SU-DHL-6 (cell line): Measurements from ENCODE around the gene GAREM1.

Source experiments
- H2AFZ ChIP-seq: fragments of 200-600 bp; sonication (generic); 2 replicates; pipeline ENCODE4 v1.6.1; 2014; ENCODE audit warnings: low read depth, mild to moderate bottlenecking, moderate library complexity, mixed read lengths, antibody characterized with exemption, low read length; ENCODE audit not compliant: severe bottlenecking
- H3F3A ChIP-seq: fragments of 200-600 bp; shearing (Covaris generic); 2 replicates; pipeline ENCODE4 v1.6.0; 2016; ENCODE audit warnings: antibody characterized with exemption, mild to moderate bottlenecking; ENCODE audit not compliant: insufficient read depth
- H3K27ac ChIP-seq: fragments of 200-600 bp; sonication (generic); 2 replicates; pipeline ENCODE4 v1.5.1; 2016; ENCODE audit warnings: low read depth, mild to moderate bottlenecking, low read length, moderate library complexity, mixed read lengths
- H3K27me3 ChIP-seq: fragments of 200-600 bp; sonication (generic), shearing (Covaris generic); 2 replicates; pipeline ENCODE4 v1.6.0; 2014; ENCODE audit warnings: mild to moderate bottlenecking, low read length
- H3K36me3 ChIP-seq: fragments of 200-600 bp; sonication (generic); 2 replicates; pipeline ENCODE4 v1.6.1; 2014; ENCODE audit warnings: mild to moderate bottlenecking, low read length, mixed read lengths
- H3K4me2 ChIP-seq: fragments of 300-600, 200-600 bp; shearing (Covaris generic), sonication (generic); 2 replicates; pipeline ENCODE4 v1.6.0; 2014; ENCODE audit warnings: low read length, low read depth, mild to moderate bottlenecking; ENCODE audit not compliant: poor library complexity, severe bottlenecking
- H3K4me3 ChIP-seq: fragments of 200-600 bp; sonication (generic); 2 replicates; pipeline ENCODE4 v1.5.1; 2014; ENCODE audit warnings: antibody characterized with exemption, low read length, mild to moderate bottlenecking, mixed read lengths; ENCODE audit not compliant: insufficient read depth, poor library complexity, severe bottlenecking
- H3K79me2 ChIP-seq: fragments of 200-600 bp; sonication (generic); 2 replicates; pipeline ENCODE4 v1.6.1; 2014; ENCODE audit warnings: mild to moderate bottlenecking, low read length, moderate library complexity; ENCODE audit not compliant: insufficient read depth
- H3K9ac ChIP-seq: fragments of 200-600 bp; sonication (generic); 2 replicates; pipeline ENCODE4 v1.7.0; 2014; ENCODE audit warnings: mild to moderate bottlenecking, low read length
- H3K9me2 ChIP-seq: fragments of 200-600 bp; sonication (generic); replicated peaks from 2 replicates; pipeline ENCODE4 v1.6.1; 2014; ENCODE audit warnings: low read length; ENCODE audit not compliant: insufficient read depth
- H3K9me3 ChIP-seq: fragments of 200-600 bp; sonication (generic); 2 replicates; pipeline ENCODE4 v1.6.1; 2014; ENCODE audit warnings: low read length, mixed read lengths; ENCODE audit not compliant: insufficient read depth
- H4K20me1 ChIP-seq: fragments of 200-600 bp; sonication (generic); 2 replicates; pipeline ENCODE4 v1.6.1; 2014; ENCODE audit warnings: low read depth, mild to moderate bottlenecking, antibody characterized with exemption, low read length, moderate library complexity, mixed read lengths
- EZH2phosphoT487 ChIP-seq: fragments of 200-600 bp; sonication (generic), shearing (Covaris generic); conservative IDR thresholded peaks from 2 replicates; pipeline ENCODE4 v1.6.1; 2018; ENCODE audit warnings: mild to moderate bottlenecking, antibody characterized with exemption, low read length, moderate library complexity, mixed read lengths
- TF ChIP-seq, protein P1 (sequence below): fragments of 200-600 bp; sonication (generic); IDR thresholded peaks from one replicate; pipeline ENCODE4 v1.5.1; 2017; ENCODE audit warnings: antibody characterized with exemption, mild to moderate bottlenecking, low read length, moderate library complexity; ENCODE audit not compliant: insufficient read depth, poor library complexity, severe bottlenecking

The GAREM1 gene

DNA sequence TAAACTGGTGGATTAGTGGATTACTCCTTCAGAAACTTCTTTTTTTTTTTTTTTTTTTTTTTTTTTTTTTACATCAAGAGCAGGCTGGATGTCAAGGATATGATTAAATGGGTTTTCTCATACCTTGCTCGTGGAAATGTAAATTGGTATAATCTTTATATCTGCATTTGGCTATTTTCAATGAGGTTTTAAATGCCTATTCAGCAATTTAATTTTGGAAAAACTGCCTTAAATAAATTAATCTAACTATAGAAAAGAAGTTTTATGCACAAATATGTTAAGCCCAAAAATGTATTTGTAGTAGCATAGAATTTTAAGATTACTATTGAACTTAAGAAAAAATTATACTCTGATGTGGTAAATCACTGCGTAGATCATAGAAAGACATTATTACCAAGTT is 11.4 kb upstream of the GAREM1 start:
- H2AFZ ChIP-seq, result no peak overlapping the region
- no peaks in the 10 kb centered on the region for H3F3A ChIP-seq
- no peaks in the 10 kb centered on the region for H3K9me3 ChIP-seq
- no peak overlapping the region for H3K27ac ChIP-seq
- TF ChIP-seq, protein P1, sequence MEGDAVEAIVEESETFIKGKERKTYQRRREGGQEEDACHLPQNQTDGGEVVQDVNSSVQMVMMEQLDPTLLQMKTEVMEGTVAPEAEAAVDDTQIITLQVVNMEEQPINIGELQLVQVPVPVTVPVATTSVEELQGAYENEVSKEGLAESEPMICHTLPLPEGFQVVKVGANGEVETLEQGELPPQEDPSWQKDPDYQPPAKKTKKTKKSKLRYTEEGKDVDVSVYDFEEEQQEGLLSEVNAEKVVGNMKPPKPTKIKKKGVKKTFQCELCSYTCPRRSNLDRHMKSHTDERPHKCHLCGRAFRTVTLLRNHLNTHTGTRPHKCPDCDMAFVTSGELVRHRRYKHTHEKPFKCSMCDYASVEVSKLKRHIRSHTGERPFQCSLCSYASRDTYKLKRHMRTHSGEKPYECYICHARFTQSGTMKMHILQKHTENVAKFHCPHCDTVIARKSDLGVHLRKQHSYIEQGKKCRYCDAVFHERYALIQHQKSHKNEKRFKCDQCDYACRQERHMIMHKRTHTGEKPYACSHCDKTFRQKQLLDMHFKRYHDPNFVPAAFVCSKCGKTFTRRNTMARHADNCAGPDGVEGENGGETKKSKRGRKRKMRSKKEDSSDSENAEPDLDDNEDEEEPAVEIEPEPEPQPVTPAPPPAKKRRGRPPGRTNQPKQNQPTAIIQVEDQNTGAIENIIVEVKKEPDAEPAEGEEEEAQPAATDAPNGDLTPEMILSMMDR, result no peak
- TF ChIP-seq EZH2phosphoT487, result no peak
- no peaks in the 10 kb centered on the region for H3K79me2 ChIP-seq
- no peak overlapping the region for H3K9ac ChIP-seq
- no peak overlapping the region for H3K4me3 ChIP-seq
- H4K20me1 ChIP-seq, result no peaks in the 10 kb centered on the region
- no peaks in the 10 kb centered on the region for H3K9me2 ChIP-seq
- H3K36me3 ChIP-seq, result no peaks in the 10 kb centered on the region
- H3K27me3 ChIP-seq, result no peaks in the 10 kb centered on the region
- H3K4me2 ChIP-seq, result no peak overlapping the region

DNA sequence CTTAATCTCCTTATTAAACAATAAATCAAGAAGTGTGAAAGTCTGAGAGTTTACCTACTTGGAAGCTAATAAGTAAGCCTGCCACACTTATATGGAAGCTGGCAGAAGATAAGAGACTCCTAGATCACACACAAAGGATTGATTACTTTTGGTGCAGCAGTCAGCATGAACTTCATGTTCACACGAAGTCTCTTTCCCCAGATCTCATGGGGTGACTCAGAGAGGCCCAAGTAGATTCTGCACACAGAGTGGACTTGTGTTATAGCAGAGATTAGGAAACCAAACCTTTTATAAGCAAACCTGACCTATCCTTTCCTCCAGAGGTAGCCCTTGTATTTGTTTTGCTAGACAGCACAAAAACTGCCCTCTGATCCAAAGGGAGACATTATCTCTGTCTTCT is 9.9 kb upstream of the GAREM1 start:
- Histone ChIP-seq H3K79me2 (no peaks in the 10 kb centered on the region), H3F3A (no peaks in the 10 kb centered on the region)

DNA sequence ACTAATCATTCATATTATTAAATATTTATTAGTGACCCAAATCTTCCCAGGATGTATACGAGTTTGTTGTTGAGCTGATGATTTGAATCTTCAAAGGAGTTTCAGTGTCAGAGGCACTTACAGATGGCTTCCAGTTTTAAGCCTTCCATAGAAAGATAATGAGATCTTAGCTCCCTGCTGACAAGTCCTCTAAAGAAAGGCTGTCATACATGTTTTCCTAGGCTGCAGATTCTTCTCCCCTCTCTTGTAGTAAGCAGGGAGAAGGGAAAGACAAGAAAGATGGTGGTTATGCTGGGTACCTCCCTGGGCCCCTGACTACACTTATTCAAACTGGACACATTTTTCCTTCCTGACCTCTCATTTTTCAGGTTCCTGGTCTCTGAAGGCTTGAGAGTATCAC is 8.1 kb upstream of the GAREM1 start:
- no peak overlapping the region for H3K4me2 ChIP-seq

More for the DNA sequence above, 9.9 kb upstream of the GAREM1 start:
- H3K9me3 ChIP-seq, result no peaks in the 10 kb centered on the region
- H3K27ac ChIP-seq, result no peak overlapping the region
- no peaks in the 10 kb centered on the region for H3K36me3 ChIP-seq
- no peak overlapping the region for H2AFZ ChIP-seq
- no peaks in the 10 kb centered on the region for H4K20me1 ChIP-seq
- H3K9ac ChIP-seq, result no peak overlapping the region
- TF ChIP-seq EZH2phosphoT487, result no peak
- TF ChIP-seq, protein P1, result no peak
- H3K4me3 ChIP-seq, result no peak overlapping the region
- no peaks in the 10 kb centered on the region for H3K27me3 ChIP-seq
- no peak overlapping the region for H3K4me2 ChIP-seq
- H3K9me2 ChIP-seq, result no peaks in the 10 kb centered on the region

More for the DNA sequence above, 8.1 kb upstream of the GAREM1 start:
- no peaks in the 10 kb centered on the region for H3K36me3 ChIP-seq
- no peaks in the 10 kb centered on the region for H4K20me1 ChIP-seq
- no peaks in the 10 kb centered on the region for H3F3A ChIP-seq
- H3K9me2 ChIP-seq, result no peaks in the 10 kb centered on the region
- H3K27ac ChIP-seq, result no peak overlapping the region
- H3K4me3 ChIP-seq, result no peak overlapping the region
- TF ChIP-seq, protein P1, result no peak
- TF ChIP-seq EZH2phosphoT487, result no peak
- H3K27me3 ChIP-seq, result no peaks in the 10 kb centered on the region
- no peak overlapping the region for H3K9ac ChIP-seq
- no peaks in the 10 kb centered on the region for H3K79me2 ChIP-seq
- no peak overlapping the region for H2AFZ ChIP-seq
- no peaks in the 10 kb centered on the region for H3K9me3 ChIP-seq
